ENCODE results near the gene RAP1GAP2.

- TF ChIP-seq CTCF (IDR thresholded peaks at IDR 0.05) (no peak), POLR2A (IDR thresholded peaks at IDR 0.05) (no peak)
Measured at GRCh38 chr17:2854143-2855055, 58.2 kb downstream of the RAP1GAP2 start.
